ENCODE measurements around the gene SFXN4. TPM values are rescaled to one million over a fixed set of nuclear protein-coding genes. Genes with fewer than 3 reads are reported as not detected.

The SFXN4 gene
- total RNA-seq, 1 experiment from 2014 or later, result 21.9 TPM

DNA sequence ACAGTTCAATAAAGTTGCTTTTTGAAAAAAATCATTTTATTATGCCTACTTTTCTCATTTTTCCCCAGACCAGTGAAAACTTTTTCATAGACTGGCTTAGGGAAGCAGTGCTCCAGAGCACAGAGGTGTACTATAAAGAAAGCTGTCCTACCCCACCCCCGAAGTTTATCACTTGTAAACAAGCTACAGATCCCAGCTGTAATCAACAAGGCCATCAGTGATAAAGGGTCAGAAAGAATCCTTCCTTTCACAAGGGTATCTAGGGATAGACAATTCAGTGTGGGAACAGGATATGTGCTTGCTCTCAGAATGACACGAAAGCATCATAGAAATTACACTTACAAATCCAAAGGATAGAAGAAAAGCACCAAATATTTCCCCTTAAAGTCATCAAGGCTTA is 8.6 kb upstream of the SFXN4 start:
- no peak overlapping the region for H3K4me3 Mint-ChIP-seq
- H3T11ph ChIP-seq (ENCODE audit: low read length), result no peak overlapping the region
- H3K14ac ChIP-seq (ENCODE audit: insufficient read depth, low read length), result no peak overlapping the region
- no peak overlapping the region for H2BK15ac ChIP-seq (ENCODE audit: low read depth, low read length)
- peaks cover 12% of the 10 kb centered on the region; the same call in 1 of the 2 replicates for H3K79me2 ChIP-seq (ENCODE audit: insufficient read depth, low read length)
- no CpG with 5 or more reads among the region's 2 CpGs for WGBS (ENCODE audit: extremely low coverage, insufficient read length, low lambda C conversion rate)
- no peak overlapping the region for H2BK20ac ChIP-seq (ENCODE audit: low read depth, low read length, poor library complexity, severe bottlenecking)
- no peak overlapping the region for H2AFZ ChIP-seq (ENCODE audit: low read length)
- no peaks in the 10 kb centered on the region for H3K9me3 ChIP-seq (ENCODE audit: control insufficient read depth, low read depth, low read length)
- no peak overlapping the region for H4K5ac ChIP-seq (ENCODE audit: insufficient read length, low read depth, low read length)
- no peak overlapping the region for H3K4ac ChIP-seq (ENCODE audit: low read depth, low read length)
- no peak for DNase-seq
- no peaks in the 10 kb centered on the region; the same call in 1 of the 2 replicates for H3K4me1 ChIP-seq (ENCODE audit: insufficient read depth, low read length)
- no peak overlapping the region for H3K23ac ChIP-seq (ENCODE audit: insufficient read length, low read depth, low read length)
- H3K23me2 ChIP-seq (ENCODE audit: insufficient read length, low read depth, low read length, poor library complexity, severe bottlenecking), result peaks cover 2% of the 10 kb centered on the region
- H4K8ac ChIP-seq (replicated peaks; ENCODE audit: insufficient read length, low read depth, low read length), result no peak overlapping the region
- H2BK120ac ChIP-seq (ENCODE audit: low read depth, low read length, poor library complexity, severe bottlenecking), result no peak overlapping the region
- no peak overlapping the region for H3K56ac ChIP-seq (ENCODE audit: insufficient read length, low read depth, low read length)
- peaks cover 42 to 70% (median 69%) of the 10 kb centered on the region in 3 experiments; a peak in 6 of 7 replicates for H3K36me3 Mint-ChIP-seq (ENCODE audit: insufficient read depth in 1 of 3, low read depth in 3 of 3)
- H3K27me3 Mint-ChIP-seq (ENCODE audit: low read depth), result no peaks in the 10 kb centered on the region
- H3K27ac Mint-ChIP-seq, result no peak overlapping the region
- peaks cover 4% of the 10 kb centered on the region for H3K79me1 ChIP-seq (ENCODE audit: insufficient read depth, low read depth, low read length, poor library complexity, severe bottlenecking)
- no peak overlapping the region for H2AK5ac ChIP-seq (ENCODE audit: insufficient read length, low read length)
- H2BK12ac ChIP-seq (ENCODE audit: insufficient read length, low read depth, low read length), result no peak overlapping the region
- TF ChIP-seq, protein P1, sequence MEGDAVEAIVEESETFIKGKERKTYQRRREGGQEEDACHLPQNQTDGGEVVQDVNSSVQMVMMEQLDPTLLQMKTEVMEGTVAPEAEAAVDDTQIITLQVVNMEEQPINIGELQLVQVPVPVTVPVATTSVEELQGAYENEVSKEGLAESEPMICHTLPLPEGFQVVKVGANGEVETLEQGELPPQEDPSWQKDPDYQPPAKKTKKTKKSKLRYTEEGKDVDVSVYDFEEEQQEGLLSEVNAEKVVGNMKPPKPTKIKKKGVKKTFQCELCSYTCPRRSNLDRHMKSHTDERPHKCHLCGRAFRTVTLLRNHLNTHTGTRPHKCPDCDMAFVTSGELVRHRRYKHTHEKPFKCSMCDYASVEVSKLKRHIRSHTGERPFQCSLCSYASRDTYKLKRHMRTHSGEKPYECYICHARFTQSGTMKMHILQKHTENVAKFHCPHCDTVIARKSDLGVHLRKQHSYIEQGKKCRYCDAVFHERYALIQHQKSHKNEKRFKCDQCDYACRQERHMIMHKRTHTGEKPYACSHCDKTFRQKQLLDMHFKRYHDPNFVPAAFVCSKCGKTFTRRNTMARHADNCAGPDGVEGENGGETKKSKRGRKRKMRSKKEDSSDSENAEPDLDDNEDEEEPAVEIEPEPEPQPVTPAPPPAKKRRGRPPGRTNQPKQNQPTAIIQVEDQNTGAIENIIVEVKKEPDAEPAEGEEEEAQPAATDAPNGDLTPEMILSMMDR (conservative IDR thresholded peaks at IDR 0.05), result no peak
- H3K9me3 Mint-ChIP-seq, result no peaks in the 10 kb centered on the region
- H3K27me3 ChIP-seq (ENCODE audit: insufficient read depth, low read length), result no peaks in the 10 kb centered on the region
- no peak overlapping the region for H4K91ac ChIP-seq (ENCODE audit: insufficient read length, low read depth, low read length)
- H3K4me1 Mint-ChIP-seq, result peaks cover 9 to 10% of the 10 kb centered on the region in 2 experiments; a peak in 3 of 4 replicates
- no peak overlapping the region for H2BK5ac ChIP-seq (ENCODE audit: insufficient read length, low read length)
- no peak overlapping the region for H3K4me2 ChIP-seq (ENCODE audit: insufficient read depth, insufficient read length, low read length)
- no peak overlapping the region for H3K18ac ChIP-seq (ENCODE audit: insufficient read length, low read depth, low read length)
- H3K27ac ChIP-seq (ENCODE audit: insufficient read length, low read depth, low read length), result no peak overlapping the region
- H4K20me1 ChIP-seq (ENCODE audit: control insufficient read depth, insufficient read depth, insufficient read length), result no peaks in the 10 kb centered on the region
- H3K9ac ChIP-seq (ENCODE audit: extremely low read depth, insufficient read length, low read length), result no peak overlapping the region

Data from H9 (cell line).